GM20431 (cell line): ENCODE data around the gene SLC38A3.

Source experiments
- in situ Hi-C: fragments of 300-500 bp; cut with MseI, MboI; formaldehyde crosslinking; loops from one replicate; pipeline ENCODE4 v1.15.0; 2020; ENCODE audit warnings: low sequenced_read_pairs; ENCODE audit not compliant: unreplicated experiment

Gene SLC38A3

GRCh38 chr3:50204804-50205412 lies at the start of gene SLC38A3:
Gene SLC38A3, plus strand, starts transcription at chr3:50205271. Its CDS starts 8,929 bp downstream, at chr3:50214200.
- in situ Hi-C loops: no loop called here

- in situ Hi-C loops: no loop called here
Observed at GRCh38 chr3:50155491-50155878, 49.6 kb upstream of the SLC38A3 start.

- in situ Hi-C loops: no loop called here
Observed at GRCh38 chr3:50155891-50156290, 49.2 kb upstream of the SLC38A3 start.

GRCh38 chr3:50156549-50157493 lies 48.2 kb upstream of the SLC38A3 start:
- in situ Hi-C loops: no loop called here

GRCh38 chr3:50157827-50158529 lies 47.1 kb upstream of the SLC38A3 start:
- in situ Hi-C loops: no loop called here

- in situ Hi-C loops: no loop called here
Observed at GRCh38 chr3:50158530-50159146, 46.4 kb upstream of the SLC38A3 start.

GRCh38 chr3:50160561-50160983 lies 44.5 kb upstream of the SLC38A3 start:
- in situ Hi-C loops: no loop called here

- in situ Hi-C loops: no loop called here
Observed at GRCh38 chr3:50161320-50161719, 43.8 kb upstream of the SLC38A3 start.

GRCh38 chr3:50162034-50162883 lies 42.8 kb upstream of the SLC38A3 start:
- in situ Hi-C loops: no loop called here

- in situ Hi-C loops: no loop called here
Observed at GRCh38 chr3:50163572-50164455, 41.3 kb upstream of the SLC38A3 start.

- in situ Hi-C loops: no loop called here
Observed at GRCh38 chr3:50164481-50164880, 40.6 kb upstream of the SLC38A3 start.

GRCh38 chr3:50164984-50165909 lies 39.8 kb upstream of the SLC38A3 start:
- in situ Hi-C loops: no loop called here

- in situ Hi-C loops: no loop called here
Observed at GRCh38 chr3:50165910-50166538, 39.0 kb upstream of the SLC38A3 start.

GRCh38 chr3:50166620-50167019 lies 38.5 kb upstream of the SLC38A3 start:
- in situ Hi-C loops: no loop called here

GRCh38 chr3:50167069-50167840 lies 37.8 kb upstream of the SLC38A3 start:
- in situ Hi-C loops: no loop called here

GRCh38 chr3:50167841-50168209 lies 37.2 kb upstream of the SLC38A3 start:
- in situ Hi-C loops: no loop called here
